GM23248 (cell line): Measurements from ENCODE around the gene TUSC2. TPM values are rescaled to one million over a fixed set of nuclear protein-coding genes. Genes with fewer than 3 reads are reported as not detected.

ENCODE experiments used
- DNase-seq: peaks from one replicate; pipeline ENCODE4 v3.0.0-alpha.2; 2015
- H2AFZ ChIP-seq: fragments of 200-600 bp; sonication (generic); 2 replicates; pipeline ENCODE4 v1.6.1; 2016; ENCODE audit warnings: antibody characterized with exemption
- H3F3A ChIP-seq: fragments of 200-600 bp; sonication (generic); 2 replicates; pipeline ENCODE4 v1.6.1; 2016; ENCODE audit warnings: mild to moderate bottlenecking, antibody characterized with exemption, mixed run types; ENCODE audit not compliant: insufficient read depth
- H3K27ac ChIP-seq: fragments of 200-600 bp; sonication (generic); 2 replicates; pipeline ENCODE4 v1.5.1; 2016; ENCODE audit warnings: mild to moderate bottlenecking
- H3K27me3 ChIP-seq: fragments of 200-600 bp; sonication (generic); replicated peaks from 2 replicates; pipeline ENCODE4 v1.6.1; 2016; ENCODE audit warnings: mild to moderate bottlenecking; ENCODE audit not compliant: insufficient read depth
- H3K36me3 ChIP-seq: fragments of 200-600 bp; sonication (generic); 2 replicates; pipeline ENCODE4 v1.6.1; 2016; ENCODE audit warnings: low read depth, mild to moderate bottlenecking
- H3K4me1 ChIP-seq: fragments of 200-600 bp; sonication (generic); 2 replicates; pipeline ENCODE4 v1.6.1; 2016; ENCODE audit warnings: mild to moderate bottlenecking; ENCODE audit not compliant: insufficient read depth
- H3K4me2 ChIP-seq: fragments of 200-600 bp; sonication (generic); one replicate; pipeline ENCODE4 v1.6.1; 2016; ENCODE audit warnings: mild to moderate bottlenecking; ENCODE audit not compliant: unreplicated experiment
- H3K4me3 ChIP-seq: fragments of 200-600 bp; sonication (generic); 2 replicates; pipeline ENCODE4 v1.5.1; 2016; ENCODE audit warnings: mild to moderate bottlenecking
- H3K79me2 ChIP-seq: fragments of 200-600 bp; sonication (generic); 2 replicates; pipeline ENCODE4 v1.6.1; 2016; ENCODE audit warnings: mild to moderate bottlenecking; ENCODE audit not compliant: insufficient read depth
- H3K9ac ChIP-seq: fragments of 200-600 bp; sonication (generic); 2 replicates; pipeline ENCODE4 v1.6.1; 2016; ENCODE audit warnings: mild to moderate bottlenecking
- H3K9me2 ChIP-seq: fragments of 200-600 bp; sonication (generic); 2 replicates; pipeline ENCODE4 v1.6.1; 2016; ENCODE audit warnings: mixed run types, mild to moderate bottlenecking, moderate library complexity; ENCODE audit not compliant: insufficient read depth
- H3K9me3 ChIP-seq: fragments of 200-600 bp; sonication (generic); one replicate; pipeline ENCODE4 v1.6.1; 2017; ENCODE audit warnings: low read depth
- H4K20me1 ChIP-seq: fragments of 200-600 bp; sonication (generic); 2 replicates; pipeline ENCODE4 v1.6.0; 2016; ENCODE audit not compliant: insufficient read depth
- EZH2 ChIP-seq: fragments of 200-600 bp; sonication (generic); IDR thresholded peaks from 2 replicates; pipeline ENCODE4 v1.6.1; 2018; ENCODE audit warnings: antibody characterized with exemption, mild to moderate bottlenecking; ENCODE audit not compliant: insufficient read depth, poor library complexity, severe bottlenecking
- EZH2phosphoT487 ChIP-seq: fragments of 200-600 bp; sonication (generic); IDR thresholded peaks from 2 replicates; pipeline ENCODE4 v1.6.1; 2018; ENCODE audit warnings: antibody characterized with exemption, moderate library complexity, mild to moderate bottlenecking, low read depth; ENCODE audit not compliant: insufficient read depth
- WGBS, 2 experiments: methylation state at CpG; one replicate each; pipeline ENCODE4 v1.1.6; 2015 to 2017; ENCODE audit warnings: low lambda C conversion rate in 2 of 2, low coverage in 1 of 2; ENCODE audit errors: missing lambda C conversion rate in 2 of 2; 5-methylcytosine and 5-hydroxymethylcytosine counted together
- in situ Hi-C: fragments of 300-500 bp; cut with MboI; formaldehyde crosslinking; loops from 2 replicates; pipeline ENCODE4 v1.15.0; 2020
- polyA plus RNA-seq: library from polyadenylated mRNA; unstranded; fragments of >200 nt; fragmentation: Nextera tagmentation; extraction: Ambion mirVana; gene quantifications from 2 replicates; pipeline ENCODE4 v1.2.1, GENCODE V29; 2016
- total RNA-seq: library from RNA; depleted of rRNA; stranded (reverse); fragments of >200 nt; shearing (Covaris generic); gene quantifications from 2 replicates; pipeline ENCODE4 v1.2.3, GENCODE V29; 2014

TUSC2 gene
- total and polyA plus RNA-seq, 2 experiments from 2014 or later = 32.5 to 46.5 TPM

DNA sequence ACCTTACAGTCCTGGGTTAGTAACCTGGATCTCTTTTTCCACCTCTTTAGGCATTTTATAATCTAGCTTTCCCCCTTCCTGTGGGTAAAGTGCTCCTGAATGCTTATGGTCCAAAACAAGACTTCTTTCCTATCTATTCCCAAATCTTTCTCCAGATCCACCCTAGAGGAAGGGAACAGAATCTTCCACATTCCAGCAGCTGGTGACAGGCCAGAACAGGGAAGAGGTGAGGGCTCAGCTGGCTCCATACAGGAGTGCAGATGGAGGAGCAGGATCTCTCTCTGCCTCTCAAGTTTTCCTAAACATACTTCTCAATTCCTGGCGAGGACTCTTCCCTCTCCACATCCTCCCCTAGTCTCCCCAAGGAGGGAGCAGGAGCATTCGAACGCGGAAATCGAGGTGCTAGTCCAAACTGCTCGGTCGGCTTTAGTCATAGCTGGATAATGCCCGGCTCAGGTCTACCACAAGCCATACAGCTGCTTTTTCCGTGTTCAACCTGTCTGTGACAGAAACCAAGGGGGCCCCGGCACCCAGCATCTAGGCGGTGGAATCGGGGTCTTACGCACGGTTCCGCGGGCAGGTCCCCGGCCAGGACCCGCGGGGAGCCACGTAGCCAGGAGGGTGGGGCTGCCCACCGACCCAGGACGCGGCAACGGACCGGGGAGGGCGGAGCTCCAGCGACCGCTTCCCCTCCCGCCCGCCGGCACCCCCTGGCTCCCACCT is 8.6 kb upstream of the TUSC2 start:
- H3K9me3 ChIP-seq = no peaks in the 10 kb centered on the region
- H3K79me2 ChIP-seq = peaks cover 81% of the 10 kb centered on the region
- no peaks in the 10 kb centered on the region; the same call in 1 of the 2 replicates for H3K36me3 ChIP-seq
- H3K9ac ChIP-seq = peak overlapping the region; percentile 99
- peak overlapping the region; percentile 89 for H3K4me3 ChIP-seq
- H3K27ac ChIP-seq = peak overlapping the region; percentile 96
- peak; percentile 76 for DNase-seq
- H4K20me1 ChIP-seq = no peaks in the 10 kb centered on the region; the same call in 1 of the 2 replicates
- H3F3A ChIP-seq = peaks cover 50% of the 10 kb centered on the region
- TF ChIP-seq EZH2 (no peak), EZH2phosphoT487 (no peak)
- H3K27me3 ChIP-seq = no peaks in the 10 kb centered on the region
- in situ Hi-C loops = no loop called here
- H3K4me1 ChIP-seq = peaks cover 53% of the 10 kb centered on the region
- peak overlapping the region; percentile 96 for H3K4me2 ChIP-seq
- H2AFZ ChIP-seq = 0 out of 2 replicates have a peak overlapping the region, but pooled peaks have one; percentile 7
- no peaks in the 10 kb centered on the region for H3K9me2 ChIP-seq
- WGBS, 2 experiments = 1% methylated on average over 25 to 30 of the region's 31 CpGs

DNA sequence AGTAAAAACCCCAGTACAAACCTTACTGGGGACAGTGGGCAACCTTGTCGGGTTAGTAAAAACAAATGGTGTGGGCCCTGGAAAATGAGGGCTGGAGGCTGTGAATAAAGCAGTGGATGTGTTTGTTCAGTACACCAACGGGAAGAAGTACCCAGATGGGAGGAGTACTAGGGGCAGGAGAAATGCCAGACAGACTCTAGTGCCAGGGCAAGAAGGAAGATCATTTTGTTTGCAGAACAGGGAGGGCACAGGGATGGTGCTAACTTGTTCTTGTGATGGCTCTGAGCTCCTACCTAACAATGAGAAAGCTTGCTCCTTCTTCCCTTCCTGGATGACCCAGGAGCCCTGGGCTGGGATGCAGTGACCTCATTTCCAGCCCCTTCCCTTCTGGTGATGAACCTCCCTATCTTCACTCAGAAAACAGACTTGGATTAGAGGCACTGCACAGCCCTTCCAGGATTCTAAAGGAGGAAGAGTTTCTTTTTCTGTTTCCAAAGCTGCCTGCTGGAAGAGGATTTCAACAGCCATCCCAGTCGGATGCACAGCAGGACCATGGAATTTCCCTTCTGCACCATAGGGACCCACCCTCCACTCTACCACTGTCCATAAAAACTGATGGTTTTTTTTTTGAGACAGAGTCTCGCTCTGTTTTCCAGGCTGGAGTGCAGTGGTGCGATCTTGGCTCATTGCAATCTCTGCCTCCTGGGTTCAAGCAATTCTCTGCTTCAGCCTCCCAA is 6.5 kb upstream of the TUSC2 start:
- WGBS, 2 experiments = 33 to 44% methylated on average over 5 of the region's 5 CpGs
- in situ Hi-C loops = no loop called here
- H3K4me1 ChIP-seq = peaks cover 46% of the 10 kb centered on the region
- H3K9me3 ChIP-seq = no peaks in the 10 kb centered on the region
- H3K4me2 ChIP-seq = peak overlapping the region; percentile 96
- no peak for DNase-seq
- TF ChIP-seq EZH2 = no peak
- TF ChIP-seq EZH2phosphoT487 = no peak
- H2AFZ ChIP-seq = no peak overlapping the region
- no peaks in the 10 kb centered on the region for H3K9me2 ChIP-seq
- H3K79me2 ChIP-seq = peaks cover 86% of the 10 kb centered on the region
- peak overlapping the region; percentile 96 for H3K27ac ChIP-seq
- H3K27me3 ChIP-seq = no peaks in the 10 kb centered on the region
- peak overlapping the region; percentile 89 for H3K4me3 ChIP-seq
- H4K20me1 ChIP-seq = no peaks in the 10 kb centered on the region; the same call in 1 of the 2 replicates
- peaks cover 18% of the 10 kb centered on the region for H3K36me3 ChIP-seq
- H3K9ac ChIP-seq = peak overlapping the region; percentile 99
- peaks cover 62% of the 10 kb centered on the region for H3F3A ChIP-seq

DNA sequence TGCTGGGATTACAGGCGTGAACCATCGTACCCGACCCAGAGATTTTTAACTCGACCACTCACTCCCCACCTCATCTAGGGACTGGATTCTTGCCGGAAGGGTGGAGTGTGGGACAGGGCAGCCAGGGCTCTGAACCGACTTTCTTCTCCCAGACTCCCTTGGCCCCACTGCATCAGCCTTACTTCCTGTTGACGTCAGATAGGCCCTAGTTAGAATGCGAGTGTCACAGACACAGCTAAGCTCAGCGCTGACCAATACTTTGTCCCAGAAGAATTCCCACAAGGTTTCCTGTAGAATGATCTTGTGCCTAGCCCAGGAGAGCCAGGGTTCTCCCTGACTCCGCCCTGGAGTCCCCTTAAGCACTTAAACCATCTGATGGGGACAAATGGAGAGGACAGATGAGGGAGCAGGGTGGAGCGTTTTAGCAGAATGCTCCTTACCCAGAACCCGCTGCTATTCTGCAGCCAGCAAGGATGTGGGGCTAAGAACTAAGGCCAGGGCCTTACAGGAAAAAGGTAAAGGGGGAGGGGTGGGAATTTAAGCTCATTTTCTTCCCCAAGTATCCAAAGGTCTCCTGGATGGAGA is 5.8 kb upstream of the TUSC2 start:
- no peaks in the 10 kb centered on the region for H3K9me3 ChIP-seq
- in situ Hi-C loops = no loop called here
- H3K27ac ChIP-seq = peak overlapping the region; percentile 96
- WGBS, 2 experiments = 16 to 23% methylated on average over 12 of the region's 12 CpGs
- H3K79me2 ChIP-seq = peaks cover 79% of the 10 kb centered on the region
- H2AFZ ChIP-seq = no peak overlapping the region
- no peaks in the 10 kb centered on the region; the same call in 1 of the 2 replicates for H4K20me1 ChIP-seq
- peak; percentile 91 for DNase-seq
- no peaks in the 10 kb centered on the region for H3K9me2 ChIP-seq
- peaks cover 64% of the 10 kb centered on the region for H3F3A ChIP-seq
- peak overlapping the region; percentile 99 for H3K9ac ChIP-seq
- no peaks in the 10 kb centered on the region for H3K27me3 ChIP-seq
- peaks cover 44% of the 10 kb centered on the region for H3K4me1 ChIP-seq
- H3K4me3 ChIP-seq = peak overlapping the region; percentile 89
- no peak for TF ChIP-seq EZH2
- TF ChIP-seq EZH2phosphoT487 = no peak
- H3K36me3 ChIP-seq = peaks cover 23% of the 10 kb centered on the region
- H3K4me2 ChIP-seq = peak overlapping the region; percentile 96

DNA sequence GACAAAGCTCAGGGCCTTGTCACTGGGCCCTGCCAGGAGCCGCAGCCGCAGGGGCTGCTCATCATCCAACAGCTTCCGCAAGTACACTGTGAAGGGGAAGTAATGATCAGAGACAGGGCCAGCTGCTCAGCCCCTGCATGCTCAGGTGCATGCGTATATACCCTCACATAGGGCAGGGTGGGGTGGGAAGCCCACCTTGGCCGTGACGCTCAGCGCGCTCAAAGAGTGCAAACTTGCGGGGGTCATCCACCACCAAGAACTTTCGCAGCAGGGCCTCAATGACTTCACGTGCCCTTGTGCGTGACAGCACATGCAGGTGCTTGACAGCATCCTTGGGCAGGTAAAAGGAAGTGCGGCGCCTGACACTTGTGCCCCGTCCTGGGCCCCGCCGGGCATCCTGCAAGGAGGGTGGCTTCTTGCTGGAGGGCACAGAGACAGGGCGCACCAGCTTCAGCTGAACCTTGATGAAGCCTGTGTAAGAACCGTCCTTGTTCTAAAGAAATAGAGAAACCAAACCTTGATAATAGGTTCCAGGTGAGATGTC is 3.4 kb upstream of the TUSC2 start:
- Histone ChIP-seq H3K4me2 (no peak overlapping the region), H3K79me2 (peaks cover 77% of the 10 kb centered on the region), H3K4me1 (peaks cover 44% of the 10 kb centered on the region), H3K4me3 (no peak overlapping the region), H3K27ac (no peak overlapping the region), H2AFZ (no peak overlapping the region), H4K20me1 (no peaks in the 10 kb centered on the region; the same call in 1 of the 2 replicates), H3K9me2 (no peaks in the 10 kb centered on the region), H3K9me3 (no peaks in the 10 kb centered on the region), H3K27me3 (no peaks in the 10 kb centered on the region), H3F3A (peaks cover 56% of the 10 kb centered on the region), H3K9ac (no peak overlapping the region), H3K36me3 (peaks cover 23% of the 10 kb centered on the region)
- WGBS, 2 experiments = 93% methylated on average over 19 of the region's 19 CpGs
- in situ Hi-C loops = no loop called here
- no peak for DNase-seq
- no peak for TF ChIP-seq EZH2phosphoT487
- TF ChIP-seq EZH2 = no peak
